GM23338 (cell line): ENCODE results near the gene CAMSAP1. TPM values are rescaled to one million over a fixed set of nuclear protein-coding genes. Genes with fewer than 3 reads are reported as not detected.
A peak's percentile ranks its signal among the peaks of the same experiment; 100 is the strongest.
"Not testable (repeated sequence)": the region's sequence is repeated elsewhere in the genome, so short reads cannot be mapped to it uniquely, and the experiment has no call there.

Experiments used
- ATAC-seq: fragments of 200-7000 bp; cut with Tn5 transposase; 3 replicates; pipeline ENCODE4 v1.9.1; 2020
- DNase-seq: peaks from one replicate; pipeline ENCODE4 v3.0.0-alpha.2; 2015; ENCODE audit warnings: low spot score
- H2AFZ ChIP-seq: fragments of 200-600 bp; sonication (generic); 2 replicates; pipeline ENCODE4 v1.8.0; 2016; ENCODE audit warnings: antibody characterized with exemption, mild to moderate bottlenecking, moderate library complexity
- H3F3A ChIP-seq: fragments of 200-600 bp; sonication (generic); replicated peaks from 2 replicates; pipeline ENCODE4 v1.8.0; 2017; ENCODE audit warnings: antibody characterized with exemption, mixed run types, low read depth
- H3K27ac ChIP-seq: fragments of 200-600 bp; sonication (generic); 2 replicates; pipeline ENCODE4 v1.6.1; 2016; ENCODE audit warnings: low read depth
- H3K27me3 ChIP-seq: fragments of 200-600 bp; sonication (generic); 2 replicates; pipeline ENCODE4 v1.8.0; 2016; ENCODE audit warnings: mild to moderate bottlenecking, mixed run types, moderate library complexity; ENCODE audit not compliant: insufficient read depth
- H3K36me3 ChIP-seq: fragments of 200-600 bp; sonication (generic); 2 replicates; pipeline ENCODE4 v1.8.0; 2016; ENCODE audit warnings: mild to moderate bottlenecking; ENCODE audit not compliant: insufficient read depth
- H3K4me1 ChIP-seq: fragments of 200-600 bp; sonication (generic); 2 replicates; pipeline ENCODE4 v1.8.0; 2016; ENCODE audit warnings: mild to moderate bottlenecking, moderate library complexity; ENCODE audit not compliant: insufficient read depth
- H3K4me2 ChIP-seq: fragments of 200-600 bp; sonication (generic); 2 replicates; pipeline ENCODE4 v1.7.1; 2017; ENCODE audit warnings: mixed run types
- H3K4me3 ChIP-seq: fragments of 200-600 bp; sonication (generic); 2 replicates; pipeline ENCODE4 v1.6.1; 2016; ENCODE audit warnings: mixed run types
- H3K79me2 ChIP-seq: fragments of 200-600 bp; sonication (generic); replicated peaks from 2 replicates; pipeline ENCODE4 v1.8.0; 2017; ENCODE audit warnings: mild to moderate bottlenecking; ENCODE audit not compliant: insufficient read depth
- H3K9me2 ChIP-seq: fragments of 200-600 bp; sonication (generic); 2 replicates; pipeline ENCODE4 v1.8.0; 2017; ENCODE audit not compliant: insufficient read depth
- H4K20me1 ChIP-seq: fragments of 200-600 bp; sonication (generic); replicated peaks from 2 replicates; pipeline ENCODE4 v1.8.0; 2017; ENCODE audit warnings: mild to moderate bottlenecking; ENCODE audit not compliant: insufficient read depth
- H3K27ac Mint-ChIP-seq: 2 replicates; pipeline ENCODE4 v1.8.0; 2020; ENCODE audit warnings: inconsistent platforms, mild to moderate bottlenecking, moderate library complexity, mixed read lengths
- H3K27me3 Mint-ChIP-seq: 3 replicates; pipeline ENCODE4 v1.8.0; 2022; ENCODE audit warnings: low read depth, mild to moderate bottlenecking, moderate library complexity, mixed read lengths, inconsistent platforms; ENCODE audit not compliant: insufficient read depth, poor library complexity
- H3K36me3 Mint-ChIP-seq: 3 replicates; pipeline ENCODE4 v1.8.0; 2021; ENCODE audit warnings: low read depth, mild to moderate bottlenecking, inconsistent platforms, moderate library complexity, mixed read lengths
- H3K4me1 Mint-ChIP-seq: 3 replicates; pipeline ENCODE4 v1.8.0; 2020; ENCODE audit warnings: mild to moderate bottlenecking, inconsistent platforms, mixed read lengths
- H3K4me3 Mint-ChIP-seq: 3 replicates; pipeline ENCODE4 v1.8.0; 2021; ENCODE audit warnings: moderate library complexity, mild to moderate bottlenecking, inconsistent platforms, mixed read lengths
- H3K9me3 Mint-ChIP-seq: 3 replicates; pipeline ENCODE4 v1.8.0; 2020; ENCODE audit warnings: moderate library complexity, mild to moderate bottlenecking, inconsistent platforms, mixed read lengths
- CREB1 ChIP-seq: fragments of 250-450 bp; sonication (Bioruptor Pico); IDR thresholded peaks from 2 replicates; pipeline ENCODE4 v1.5.0; 2020; ENCODE audit warnings: low read depth, mild to moderate bottlenecking, moderate library complexity
- EZH2phosphoT487 ChIP-seq: fragments of 200-600 bp; sonication (generic); IDR thresholded peaks from one replicate; pipeline ENCODE4 v1.8.1; 2018; ENCODE audit warnings: antibody characterized with exemption; ENCODE audit not compliant: unreplicated experiment
- JUNB ChIP-seq: IDR thresholded peaks from one replicate; pipeline ENCODE4 v1.6.1; 2016; ENCODE audit warnings: antibody characterized with exemption; ENCODE audit not compliant: unreplicated experiment
- NANOG ChIP-seq: IDR thresholded peaks from 2 replicates; pipeline ENCODE4 v1.6.1; 2016; ENCODE audit warnings: antibody characterized with exemption, borderline replicate concordance
- REST ChIP-seq: IDR thresholded peaks from one replicate; pipeline ENCODE4 v1.6.1; 2018; ENCODE audit warnings: antibody characterized with exemption; ENCODE audit not compliant: unreplicated experiment
- STAT1 ChIP-seq: IDR thresholded peaks from one replicate; pipeline ENCODE4 v1.6.1; 2016; ENCODE audit warnings: antibody characterized with exemption; ENCODE audit not compliant: unreplicated experiment
- ZNF114 ChIP-seq: fragments of 250-450 bp; sonication (Bioruptor Pico); IDR thresholded peaks from 2 replicates; pipeline ENCODE4 v1.5.0; 2020; ENCODE audit warnings: mild to moderate bottlenecking, moderate library complexity
- ZNF331 ChIP-seq: fragments of 250-450 bp; sonication (Bioruptor Pico); IDR thresholded peaks from 2 replicates; pipeline ENCODE4 v1.5.0; 2020; ENCODE audit warnings: low read depth, mild to moderate bottlenecking, moderate library complexity
- polyA plus RNA-seq: library from polyadenylated mRNA; unstranded; fragments of >200 nt; fragmentation: Nextera tagmentation; extraction: Ambion mirVana; gene quantifications from 2 replicates; pipeline ENCODE4 v1.2.1, GENCODE V29; 2016
- total RNA-seq: library from RNA; depleted of rRNA; stranded (reverse); fragments of >200 nt; shearing (Covaris generic); gene quantifications from 2 replicates; pipeline ENCODE4 v1.2.3, GENCODE V29; 2014
- TF ChIP-seq, protein P1 (sequence below), 2 experiments: fragments of 200-600 bp in 1 of 2; sonication (generic) in 1 of 2; conservative IDR thresholded peaks; 2 replicates each; pipeline versions ENCODE4 v1.5.1 to v1.6.1; 2016 to 2017; ENCODE audit warnings: antibody characterized with exemption in 2 of 2, low read depth in 2 of 2, mild to moderate bottlenecking in 2 of 2, moderate library complexity in 1 of 2

Gene CAMSAP1
- total and polyA plus RNA-seq, 2 experiments from 2014 or later, result 6.9 to 75.4 TPM

- not testable (repeated sequence) for H3F3A ChIP-seq, H3K9me3 Mint-ChIP-seq, H3K27ac Mint-ChIP-seq, DNase-seq, H3K4me1 ChIP-seq, H4K20me1 ChIP-seq, H3K27ac ChIP-seq, H3K4me1 Mint-ChIP-seq, H3K27me3 ChIP-seq, H2AFZ ChIP-seq, H3K27me3 Mint-ChIP-seq, ATAC-seq, H3K9me2 ChIP-seq, H3K4me2 ChIP-seq, H3K4me3 ChIP-seq, H3K4me3 Mint-ChIP-seq
- Histone ChIP-seq H3K36me3 (peaks cover 13% of the 10 kb centered on the region), H3K79me2 (peaks cover 14% of the 10 kb centered on the region; the same call in 1 of the 2 replicates)
- peaks cover 41% of the 10 kb centered on the region for H3K36me3 Mint-ChIP-seq
Observed at GRCh38 chr9:135951310-135951709, 44.0 kb upstream of the CAMSAP1 start.

- H3K36me3 ChIP-seq, result peaks cover 14% of the 10 kb centered on the region
- H2AFZ ChIP-seq, H3K27me3 ChIP-seq, H3K9me3 Mint-ChIP-seq, H3K4me1 Mint-ChIP-seq, H3K27me3 Mint-ChIP-seq, H3K4me3 ChIP-seq, H3K4me1 ChIP-seq, H4K20me1 ChIP-seq, H3K9me2 ChIP-seq, ATAC-seq, DNase-seq, H3K27ac ChIP-seq, H3K4me3 Mint-ChIP-seq, H3K79me2 ChIP-seq, H3F3A ChIP-seq, H3K27ac Mint-ChIP-seq, H3K4me2 ChIP-seq: not testable (repeated sequence)
- peaks cover 45% of the 10 kb centered on the region for H3K36me3 Mint-ChIP-seq
Observed at GRCh38 chr9:135950841-135951240, 43.5 kb upstream of the CAMSAP1 start.

DNA sequence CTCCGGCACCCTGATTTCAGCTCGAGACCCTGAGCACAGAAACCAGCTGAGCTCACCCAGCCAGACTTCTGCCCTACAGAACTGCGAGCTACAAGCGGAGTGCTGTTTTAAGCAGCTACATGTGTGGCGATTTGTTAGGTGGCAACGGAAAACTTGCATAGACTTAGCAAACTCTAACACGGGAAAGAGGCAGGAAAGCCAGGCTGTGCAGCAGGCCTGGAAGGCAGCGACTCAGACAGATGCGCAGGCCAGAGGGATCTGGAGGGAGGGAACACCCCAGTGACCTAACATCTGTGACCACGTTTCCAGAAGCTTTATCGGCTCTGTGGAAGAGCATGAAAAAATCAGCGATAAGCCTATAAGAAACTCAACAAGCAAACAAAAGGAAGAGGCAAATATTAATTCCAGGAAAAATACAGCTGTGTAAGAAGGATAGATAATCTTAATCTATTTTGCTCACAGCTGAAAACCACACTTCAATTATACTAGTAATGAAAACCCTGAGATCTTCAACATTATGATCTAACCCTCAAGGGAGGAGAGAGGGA lies 42.9 kb upstream of the CAMSAP1 start:
- H3K36me3 ChIP-seq, result peaks cover 18% of the 10 kb centered on the region
- Mint-ChIP-seq H3K27me3 (peaks cover 3% of the 10 kb centered on the region), H3K27ac (no peak overlapping the region), H3K36me3 (peaks cover 52% of the 10 kb centered on the region), H3K4me1 (no peaks in the 10 kb centered on the region), H3K4me3 (no peak overlapping the region), H3K9me3 (no peaks in the 10 kb centered on the region)
- no peak overlapping the region for H3K4me2 ChIP-seq
- no peak overlapping the region for H3K4me3 ChIP-seq
- H3K79me2 ChIP-seq, result peaks cover 4% of the 10 kb centered on the region; the same call in 1 of the 2 replicates
- 0 out of 2 replicates have a peak, but pooled peaks cover 4% of the 10 kb centered on the region for H3F3A ChIP-seq
- no peak overlapping the region for H2AFZ ChIP-seq
- no peaks in the 10 kb centered on the region for H3K9me2 ChIP-seq
- H4K20me1 ChIP-seq, result peaks cover 8% of the 10 kb centered on the region; the same call in 1 of the 2 replicates
- TF ChIP-seq CREB1 (CRISPR knock-in tag), result no peak
- DNase-seq (no peak), ATAC-seq (no peak)
- 0 out of 2 replicates have a peak overlapping the region, but pooled peaks have one; percentile 26 for H3K27ac ChIP-seq
- no peaks in the 10 kb centered on the region for H3K4me1 ChIP-seq
- no peaks in the 10 kb centered on the region for H3K27me3 ChIP-seq

DNA sequence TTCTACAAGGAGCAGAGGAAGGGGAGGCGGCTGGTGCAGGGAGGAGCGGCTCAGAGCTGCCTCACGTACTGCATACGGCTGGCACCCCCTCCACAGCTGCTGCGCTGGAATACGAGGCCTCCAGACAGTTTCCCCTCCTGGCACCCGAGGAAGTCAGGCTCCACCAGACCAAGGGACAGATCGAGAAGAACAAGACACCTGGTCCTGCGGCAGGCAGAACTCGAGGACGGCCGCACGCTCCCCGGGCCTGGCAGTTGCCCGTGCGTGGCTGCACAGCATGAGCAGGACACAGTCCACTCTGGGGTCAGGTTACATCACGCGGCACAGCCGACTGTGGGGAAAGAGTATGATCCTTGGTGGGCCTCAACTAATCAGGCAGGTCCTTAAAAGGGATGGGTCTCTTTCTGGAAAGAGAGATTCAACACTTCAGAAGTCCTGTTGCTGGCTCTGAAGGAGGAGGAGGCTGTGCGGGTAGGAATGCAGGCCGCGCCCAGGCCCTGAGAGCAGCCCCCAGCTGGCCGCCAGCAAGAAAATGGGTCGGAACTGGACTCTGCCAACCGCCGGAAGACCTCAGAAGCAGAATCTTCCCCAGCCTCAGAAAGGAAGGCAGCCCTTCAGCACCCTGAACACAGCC lies 42.3 kb upstream of the CAMSAP1 start:
- Histone ChIP-seq H3K9me2 (no peaks in the 10 kb centered on the region), H3K4me2 (no peak overlapping the region), H3K27me3 (no peaks in the 10 kb centered on the region), H4K20me1 (peaks cover 8% of the 10 kb centered on the region; the same call in 1 of the 2 replicates), H3K4me1 (no peaks in the 10 kb centered on the region), H2AFZ (no peak overlapping the region), H3K36me3 (peaks cover 18% of the 10 kb centered on the region), H3K4me3 (no peak overlapping the region), H3F3A (0 out of 2 replicates have a peak, but pooled peaks cover 5% of the 10 kb centered on the region), H3K27ac (0 out of 2 replicates have a peak overlapping the region, but pooled peaks have one; percentile 26), H3K79me2 (0 out of 2 replicates have a peak, but pooled peaks cover under 1% of the 10 kb centered on the region)
- DNase-seq, result no peak
- no peak overlapping the region for H3K27ac Mint-ChIP-seq
- H3K27me3 Mint-ChIP-seq, result peaks cover 3% of the 10 kb centered on the region
- no peaks in the 10 kb centered on the region for H3K4me1 Mint-ChIP-seq
- H3K36me3 Mint-ChIP-seq, result peaks cover 56% of the 10 kb centered on the region
- no peaks in the 10 kb centered on the region for H3K9me3 Mint-ChIP-seq
- no peak for ATAC-seq
- no peak overlapping the region for H3K4me3 Mint-ChIP-seq
- TF ChIP-seq, protein P1, sequence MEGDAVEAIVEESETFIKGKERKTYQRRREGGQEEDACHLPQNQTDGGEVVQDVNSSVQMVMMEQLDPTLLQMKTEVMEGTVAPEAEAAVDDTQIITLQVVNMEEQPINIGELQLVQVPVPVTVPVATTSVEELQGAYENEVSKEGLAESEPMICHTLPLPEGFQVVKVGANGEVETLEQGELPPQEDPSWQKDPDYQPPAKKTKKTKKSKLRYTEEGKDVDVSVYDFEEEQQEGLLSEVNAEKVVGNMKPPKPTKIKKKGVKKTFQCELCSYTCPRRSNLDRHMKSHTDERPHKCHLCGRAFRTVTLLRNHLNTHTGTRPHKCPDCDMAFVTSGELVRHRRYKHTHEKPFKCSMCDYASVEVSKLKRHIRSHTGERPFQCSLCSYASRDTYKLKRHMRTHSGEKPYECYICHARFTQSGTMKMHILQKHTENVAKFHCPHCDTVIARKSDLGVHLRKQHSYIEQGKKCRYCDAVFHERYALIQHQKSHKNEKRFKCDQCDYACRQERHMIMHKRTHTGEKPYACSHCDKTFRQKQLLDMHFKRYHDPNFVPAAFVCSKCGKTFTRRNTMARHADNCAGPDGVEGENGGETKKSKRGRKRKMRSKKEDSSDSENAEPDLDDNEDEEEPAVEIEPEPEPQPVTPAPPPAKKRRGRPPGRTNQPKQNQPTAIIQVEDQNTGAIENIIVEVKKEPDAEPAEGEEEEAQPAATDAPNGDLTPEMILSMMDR (conservative IDR thresholded peaks at IDR 0.05; ENCODE audit: low read depth in 2 of 2), result no peak
- TF ChIP-seq STAT1, result no peak
- TF ChIP-seq EZH2phosphoT487, result no peak
- TF ChIP-seq ZNF331 (CRISPR knock-in tag), result no peak
- no peak for TF ChIP-seq NANOG
- TF ChIP-seq JUNB, result no peak
- TF ChIP-seq ZNF114 (CRISPR knock-in tag), result no peak
- no peak for TF ChIP-seq REST
